ENCODE data around the gene PTPRU. TPM values are rescaled to one million over a fixed set of nuclear protein-coding genes. Genes with fewer than 3 reads are reported as not detected.

The PTPRU gene
- total RNA-seq, 1 donor from 2014 or later: 0.24 TPM

DNA sequence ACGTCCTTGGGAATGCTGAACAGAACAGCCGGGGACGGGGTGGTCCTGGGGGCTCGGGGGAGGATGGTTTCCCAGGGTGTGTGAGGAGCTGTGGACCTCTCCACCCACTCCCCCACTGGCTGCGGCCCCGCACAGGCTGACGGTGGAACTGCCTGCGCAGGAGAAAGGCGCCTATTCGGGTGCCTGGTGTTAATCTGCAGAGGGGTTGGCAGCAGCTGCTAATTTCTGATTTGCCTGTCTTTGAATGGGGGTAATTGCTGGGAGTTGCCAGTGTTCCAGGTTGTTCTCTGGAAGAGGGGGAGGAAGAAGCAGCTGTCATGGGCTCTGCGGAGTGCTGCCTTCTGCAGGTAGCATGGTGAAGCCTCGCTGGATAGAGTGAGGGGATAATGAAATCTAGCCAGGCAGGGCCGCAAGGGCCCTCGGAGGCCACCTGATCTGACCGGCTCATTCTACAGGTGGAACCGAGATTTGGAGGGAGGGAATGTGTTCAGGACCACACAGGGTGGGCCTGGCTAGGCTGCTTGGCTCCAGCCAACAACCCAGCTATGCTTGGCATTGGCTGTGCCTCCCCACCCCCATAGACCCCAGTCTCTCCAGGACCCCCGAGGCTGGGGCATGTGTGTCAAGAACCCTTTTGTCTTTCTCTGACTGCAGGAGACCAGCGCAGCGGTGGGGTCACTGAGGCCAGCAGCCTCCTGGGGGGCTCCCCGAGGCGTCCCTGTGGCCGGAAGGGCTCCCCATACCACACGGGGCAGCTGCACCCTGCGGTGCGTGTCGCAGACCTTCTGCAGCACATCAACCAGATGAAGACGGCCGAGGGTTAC, 67.1 kb downstream of the PTPRU start:
- ChIA-PET POLR2A (no interaction called here), CTCF (no interaction called here)
- no peak for ATAC-seq (ENCODE audit: low read depth)
- no peak for TF ChIP-seq CTCF (IDR thresholded peaks at IDR 0.05)
- Mint-ChIP-seq H3K4me3 (no peak overlapping the region), H3K27ac (no peak overlapping the region), H3K4me1 (no peaks in the 10 kb centered on the region), H3K36me3 (ENCODE audit: low read depth) (no peaks in the 10 kb centered on the region), H3K27me3 (peaks cover 9% of the 10 kb centered on the region), H3K9me3 (peaks cover 2% of the 10 kb centered on the region)
- intact Hi-C loops (cut with micrococcal nuclease): no loop called here
- no peak for DNase-seq

DNA sequence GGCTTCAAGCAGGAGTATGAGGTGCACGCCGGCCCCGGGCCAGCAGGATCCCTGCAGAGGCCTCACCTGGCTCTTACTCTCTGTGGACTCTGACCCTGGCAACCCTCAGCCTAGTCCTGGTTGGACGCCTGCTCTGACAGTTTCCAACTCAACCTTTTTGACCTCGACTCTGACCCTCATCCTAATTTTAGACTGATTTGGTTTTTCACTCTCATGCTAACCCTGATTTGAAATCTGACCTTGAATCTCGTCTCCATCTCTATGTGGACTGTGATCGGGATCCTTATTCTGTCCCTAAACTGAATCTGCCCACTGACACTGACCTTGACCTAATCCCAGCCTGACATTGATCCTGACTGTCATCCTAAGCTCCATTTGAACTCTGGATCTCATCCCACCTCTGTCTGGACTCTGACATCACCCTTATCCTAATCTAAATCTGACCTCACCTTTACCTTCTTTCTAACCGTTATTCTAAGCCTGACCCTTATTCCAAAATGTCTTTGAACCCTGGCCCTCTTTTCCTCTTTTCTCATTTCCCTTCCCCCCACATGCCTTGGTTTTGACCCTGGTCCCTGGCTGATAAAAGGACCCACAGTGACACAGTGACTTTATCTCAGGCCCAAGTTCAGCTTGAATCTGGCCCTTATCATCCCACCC, 67.8 kb downstream of the PTPRU start:
- H3K4me1 Mint-ChIP-seq: no peaks in the 10 kb centered on the region
- H3K4me3 Mint-ChIP-seq: no peak overlapping the region
- POLR2A ChIA-PET: no interaction called here

DNA sequence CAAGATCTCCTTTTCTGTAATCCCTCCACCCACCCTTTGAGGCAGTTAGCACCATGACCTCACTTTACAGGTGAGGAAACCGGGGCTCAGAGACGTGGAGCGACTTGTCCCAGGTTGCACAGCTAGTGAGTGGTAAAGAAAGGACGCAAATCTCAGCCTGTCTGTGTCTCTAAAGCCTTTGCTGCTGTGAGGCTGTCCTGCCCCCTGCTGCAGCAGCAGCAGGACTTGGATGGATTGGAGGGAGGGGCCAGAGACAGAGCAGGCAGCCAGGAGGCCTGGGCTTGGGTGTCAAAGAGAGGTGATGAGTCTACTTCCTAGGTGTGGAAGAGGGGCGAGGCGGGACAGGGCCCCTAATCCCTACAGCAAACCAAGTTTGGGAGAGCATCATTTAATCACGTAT, 69.6 kb downstream of the PTPRU start:
- Mint-ChIP-seq H3K36me3 (ENCODE audit: low read depth) (no peaks in the 10 kb centered on the region), H3K4me1 (no peaks in the 10 kb centered on the region), H3K9me3 (peaks cover 2% of the 10 kb centered on the region), H3K27ac (no peak overlapping the region), H3K27me3 (no peaks in the 10 kb centered on the region), H3K4me3 (no peak overlapping the region)
- ATAC-seq (ENCODE audit: low read depth) (no peak), DNase-seq (no peak)
- CTCF ChIA-PET: no interaction called here
- POLR2A ChIA-PET: no interaction called here
- TF ChIP-seq CTCF (IDR thresholded peaks at IDR 0.05): no peak
- intact Hi-C loops (cut with micrococcal nuclease): no loop called here

More for the DNA sequence above, 67.8 kb downstream of the PTPRU start:
- DNase-seq (no peak), ATAC-seq (ENCODE audit: low read depth) (no peak)
- H3K27me3 Mint-ChIP-seq: peaks cover 6% of the 10 kb centered on the region
- CTCF ChIA-PET: no interaction called here
- no peak for TF ChIP-seq CTCF (IDR thresholded peaks at IDR 0.05)
- H3K36me3 Mint-ChIP-seq (ENCODE audit: low read depth): no peaks in the 10 kb centered on the region
- intact Hi-C loops (cut with micrococcal nuclease): no loop called here
- H3K9me3 Mint-ChIP-seq: peaks cover 2% of the 10 kb centered on the region
- no peak overlapping the region for H3K27ac Mint-ChIP-seq

DNA sequence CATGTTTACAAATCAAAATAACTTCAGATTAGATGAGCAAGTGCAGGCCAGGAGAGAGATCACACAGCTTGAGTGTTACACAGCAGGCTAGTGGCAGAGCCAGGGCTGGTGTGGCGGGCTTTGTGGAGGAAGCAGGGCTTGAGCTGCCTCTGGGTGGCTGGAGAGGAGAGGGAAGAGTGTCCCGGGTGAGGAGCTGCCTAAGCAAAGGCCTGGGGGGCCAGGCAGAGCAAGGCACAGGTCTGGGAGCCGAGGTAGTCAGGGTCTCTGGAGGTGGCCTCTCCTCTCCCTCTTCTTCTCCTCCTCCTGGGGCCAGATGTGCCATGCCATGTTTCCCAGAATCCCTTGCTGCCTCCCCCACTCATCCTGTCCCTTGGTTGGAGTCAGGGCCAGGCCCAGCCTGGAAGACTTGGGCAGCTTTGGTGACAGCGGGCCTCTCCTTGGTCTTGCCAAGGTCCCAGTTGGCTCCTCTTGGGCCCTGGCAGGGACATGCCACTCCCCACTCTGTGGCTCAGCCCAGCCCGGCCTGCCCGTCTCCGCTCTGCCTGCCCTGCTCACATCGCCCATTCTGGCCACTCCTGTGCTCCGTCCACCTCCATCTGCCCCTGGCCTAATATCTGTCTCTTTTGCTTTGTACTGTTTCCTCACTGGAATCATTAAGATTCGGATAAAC, 70.3 kb downstream of the PTPRU start:
- intact Hi-C loops (cut with micrococcal nuclease): no loop called here
- ChIA-PET POLR2A (no interaction called here), CTCF (no interaction called here)
- no peaks in the 10 kb centered on the region for H3K4me1 Mint-ChIP-seq
- no peaks in the 10 kb centered on the region for H3K27me3 Mint-ChIP-seq
- TF ChIP-seq CTCF (IDR thresholded peaks at IDR 0.05): no peak
- H3K36me3 Mint-ChIP-seq (ENCODE audit: low read depth): no peaks in the 10 kb centered on the region
- no peak overlapping the region for H3K27ac Mint-ChIP-seq
- ATAC-seq (ENCODE audit: low read depth) (no peak), DNase-seq (no peak)
- peaks cover 2% of the 10 kb centered on the region for H3K9me3 Mint-ChIP-seq
- no peak overlapping the region for H3K4me3 Mint-ChIP-seq

DNA sequence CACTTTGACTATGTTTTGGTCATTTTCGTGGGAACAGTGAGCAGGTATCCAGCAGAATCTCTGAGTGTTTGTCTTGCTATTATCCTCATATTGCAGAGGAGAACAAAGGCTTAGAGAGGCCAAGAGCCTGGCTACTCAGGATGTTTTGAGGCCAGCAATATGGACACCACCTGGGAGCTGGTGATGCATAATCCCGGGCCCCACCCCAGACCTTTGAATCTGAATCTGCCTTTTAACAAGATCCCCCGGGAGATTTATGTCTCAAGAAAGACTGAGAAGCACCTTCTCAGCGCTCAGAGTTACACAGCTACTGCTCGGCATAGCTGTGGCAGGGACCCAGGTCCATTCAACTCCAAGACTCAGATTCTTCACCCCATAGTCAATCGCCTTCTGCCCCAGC, 72.8 kb downstream of the PTPRU start:
- POLR2A ChIA-PET: no interaction called here
- ATAC-seq (ENCODE audit: low read depth) (no peak), DNase-seq (no peak)
- Mint-ChIP-seq H3K9me3 (no peaks in the 10 kb centered on the region), H3K27me3 (no peaks in the 10 kb centered on the region), H3K4me3 (no peak overlapping the region), H3K27ac (no peak overlapping the region), H3K36me3 (ENCODE audit: low read depth) (no peaks in the 10 kb centered on the region), H3K4me1 (no peaks in the 10 kb centered on the region)
- TF ChIP-seq CTCF (IDR thresholded peaks at IDR 0.05): no peak
- CTCF ChIA-PET: no interaction called here
- intact Hi-C loops (cut with micrococcal nuclease): no loop called here

Data from activated B cell treated with CpG ODN at 0.5 μM for 24 hours (primary cell).